ENCODE results near the gene TMPO.
"Not testable (repeated sequence)": the region's sequence is repeated elsewhere in the genome, so short reads cannot be mapped to it uniquely, and the experiment has no call there.

Gene TMPO

GRCh38 chr12:98515287-98516110 is at the start of gene TMPO:
TMPO (plus strand) TSS chr12:98515590; CDS start chr12:98515868, 278 bp downstream.
- DNase-seq, result peak; percentile 95

- DNase-seq, result no peak
Observed at GRCh38 chr12:98465950-98466602, 49.3 kb upstream of the TMPO start.

- DNase-seq, result no peak
Observed at GRCh38 chr12:98466640-98467400, 48.6 kb upstream of the TMPO start.

- DNase-seq, result no peak
Observed at GRCh38 chr12:98469109-98469508, 46.3 kb upstream of the TMPO start.

GRCh38 chr12:98470469-98471082 is 44.8 kb upstream of the TMPO start:
- DNase-seq, result no peak

GRCh38 chr12:98471085-98471484 is 44.3 kb upstream of the TMPO start:
- DNase-seq, result no peak

- no peak for DNase-seq
Observed at GRCh38 chr12:98475565-98475908, 39.9 kb upstream of the TMPO start.

GRCh38 chr12:98478606-98479005 is 36.8 kb upstream of the TMPO start:
- DNase-seq, result no peak

- no peak for DNase-seq
Observed at GRCh38 chr12:98483621-98484503, 31.5 kb upstream of the TMPO start.

GRCh38 chr12:98485792-98486340 is 29.5 kb upstream of the TMPO start:
- DNase-seq, result no peak

- DNase-seq, result not testable (repeated sequence)
Observed at GRCh38 chr12:98488416-98488815, 27.0 kb upstream of the TMPO start.

- DNase-seq, result no peak
Observed at GRCh38 chr12:98489176-98489575, 26.2 kb upstream of the TMPO start.

GRCh38 chr12:98490501-98491453 is 24.6 kb upstream of the TMPO start:
- DNase-seq, result peak; percentile 74

GRCh38 chr12:98492580-98493140 is 22.7 kb upstream of the TMPO start:
- DNase-seq, result no peak

GRCh38 chr12:98501266-98501629 is 14.1 kb upstream of the TMPO start:
- DNase-seq, result not testable (repeated sequence)

GRCh38 chr12:98503342-98503591 is 12.1 kb upstream of the TMPO start:
- DNase-seq, result peak; percentile 73

GRCh38 chr12:98503592-98504367 is 11.6 kb upstream of the TMPO start:
- peak; percentile 90 for DNase-seq

GRCh38 chr12:98504368-98504617 is 11.1 kb upstream of the TMPO start:
- no peak for DNase-seq

- no peak for DNase-seq
Observed at GRCh38 chr12:98509063-98509462, 6.3 kb upstream of the TMPO start.

GRCh38 chr12:98511806-98512205 is 3.6 kb upstream of the TMPO start:
- DNase-seq, result not testable (repeated sequence)
